K562 (cell line): ENCODE results near the gene CD52. TPM values are rescaled to one million over a fixed set of nuclear protein-coding genes. Genes with fewer than 3 reads are reported as not detected.

Source experiments
- ELK1 ChIP-seq: sonication (generic); formaldehyde crosslinking; IDR thresholded peaks from 2 replicates; pipeline ENCODE4 v1.8.1; 2022; ENCODE audit warnings: missing genetic modification reagents
- ETS1 ChIP-seq: conservative IDR thresholded peaks from 2 replicates; pipeline ENCODE4 v1.6.1; 2011; ENCODE audit warnings: low read depth, mild to moderate bottlenecking, low read length; ENCODE audit not compliant: control insufficient read depth
- EWSR1 ChIP-seq: fragments of 450-650 bp; IDR thresholded peaks from 2 replicates; pipeline ENCODE4 v1.6.1; 2018; ENCODE audit warnings: borderline replicate concordance, mild to moderate bottlenecking, low read depth, moderate library complexity; ENCODE audit not compliant: partially characterized antibody
- GATAD2B ChIP-seq: fragments of 450-650 bp; IDR thresholded peaks from 2 replicates; pipeline ENCODE4 v1.6.1; 2017; ENCODE audit warnings: mild to moderate bottlenecking, borderline replicate concordance
- HDGF ChIP-seq: fragments of 450-650 bp; IDR thresholded peaks from 2 replicates; pipeline ENCODE4 v1.6.1; 2016
- HIVEP1 ChIP-seq: fragments of 250-450 bp; sonication (Bioruptor Pico); IDR thresholded peaks from 2 replicates; pipeline ENCODE4 v1.4.0; 2020; ENCODE audit warnings: mild to moderate bottlenecking
- KLF13 ChIP-seq: fragments of 450-650 bp; IDR thresholded peaks from 2 replicates; pipeline ENCODE4 v1.6.1; 2016; ENCODE audit warnings: missing genetic modification characterization, low read depth, mild to moderate bottlenecking, missing compliant biosample characterization, moderate library complexity, borderline replicate concordance
- NELFE ChIP-seq: IDR thresholded peaks from 2 replicates; pipeline ENCODE4 v1.6.1; 2011; ENCODE audit warnings: mild to moderate bottlenecking; ENCODE audit not compliant: insufficient read depth, insufficient read length
- NONO ChIP-seq, 2 experiments: fragments of 200-400 bp in 1 of 2; fragments of 450-650 bp in 1 of 2; formaldehyde crosslinking in 1 of 2; IDR thresholded peaks; 2 replicates each; pipeline ENCODE4 v1.6.1; 2017; ENCODE audit warnings: low read depth in 2 of 2, mild to moderate bottlenecking in 2 of 2, moderate library complexity in 2 of 2, low read length in 1 of 2
- NR1H2 ChIP-seq: sonication (generic); formaldehyde crosslinking; IDR thresholded peaks from 2 replicates; pipeline ENCODE4 v1.4.0; 2020; ENCODE audit warnings: mild to moderate bottlenecking, missing genetic modification reagents
- SPI1 ChIP-seq: IDR thresholded peaks from 2 replicates; pipeline ENCODE4 v1.6.1; 2011; ENCODE audit warnings: low read depth, low read length, control low read depth, borderline replicate concordance
- STAT5A ChIP-seq: IDR thresholded peaks from 2 replicates; pipeline ENCODE4 v1.6.1; 2012; ENCODE audit warnings: low read length, inconsistent platforms, borderline replicate concordance
- ZNF174 ChIP-seq: fragments of 250-450 bp; sonication (Bioruptor Pico); IDR thresholded peaks from 2 replicates; pipeline ENCODE4 v1.4.0; 2020; ENCODE audit warnings: mild to moderate bottlenecking
- ZNF395 ChIP-seq: fragments of 200-800 bp; sonication (Bioruptor generic); IDR thresholded peaks from 2 replicates; pipeline ENCODE4 v1.6.1; 2017; ENCODE audit warnings: missing genetic modification characterization, missing compliant biosample characterization
- ZNF586 ChIP-seq: fragments of 450-650 bp; formaldehyde crosslinking; conservative IDR thresholded peaks from 2 replicates; pipeline ENCODE4 v1.4.0; 2020; ENCODE audit warnings: mild to moderate bottlenecking, moderate library complexity
- ZNF609 ChIP-seq: sonication (generic); formaldehyde crosslinking; IDR thresholded peaks from 2 replicates; pipeline ENCODE4 v1.8.1; 2023; ENCODE audit warnings: missing genetic modification reagents, mild to moderate bottlenecking, borderline replicate concordance
- ZNF780A ChIP-seq: fragments of 250-450 bp; sonication (Bioruptor Pico); IDR thresholded peaks from 2 replicates; pipeline ENCODE4 v1.5.0; 2021; ENCODE audit warnings: mild to moderate bottlenecking
- polyA plus RNA-seq, 8 experiments: library from polyadenylated mRNA; depleted of rRNA in 4 of 8; stranded (reverse) in 5 of 8; unstranded in 3 of 8; fragments of >200 nt; fragmentation: Nextera tagmentation in 2 of 8; fragmentation: Illumina TruSeq in 1 of 8; extraction: Ambion mirVana in 2 of 8; extraction: Trizol in 1 of 8; gene quantifications; 2 replicates each; pipeline versions ENCODE4 v1.2.1 to v1.2.3, GENCODE V29; 2011 to 2014; ENCODE audit warnings: inconsistent platforms in 1 of 8, missing spikeins in 1 of 8
- total RNA-seq, 7 experiments: library from RNA; depleted of rRNA in 6 of 7; stranded (reverse); fragments of >200 nt in 6 of 7; fragmentation: Illumina TruSeq in 2 of 7; extraction: Trizol in 2 of 7; gene quantifications; 2 replicates each; pipeline versions ENCODE4 v1.2.1 to v1.2.3, GENCODE V29; 2011 to 2021; ENCODE audit warnings: low replicate concordance in 1 of 7

Gene CD52
- total and polyA plus RNA-seq, 9 of the 15 experiments (the other 6 are each of a cell fraction or from before 2014, with no cell fraction given), result 34.9 to 488 (median 173) TPM

- TF ChIP-seq ZNF174 (CRISPR knock-in tag), result no peak
- TF ChIP-seq NONO (IDR thresholded peaks at IDR 0.05; ENCODE audit: low read depth in 2 of 2, low read length in 1 of 2), result peak in 1 of 2 experiments; percentile 56; a peak in 1 of 4 replicates
- TF ChIP-seq ETS1, result peak; percentile 94
- peak; percentile 79 for TF ChIP-seq ZNF609 (CRISPR knock-in tag)
- TF ChIP-seq ZNF586 (CRISPR knock-in tag), result no peak
- peak; percentile 96 for TF ChIP-seq ZNF395 (CRISPR knock-in tag)
- no peak for TF ChIP-seq ZNF780A (CRISPR knock-in tag)
- TF ChIP-seq NR1H2 (CRISPR knock-in tag), result no peak
- TF ChIP-seq EWSR1, result no peak
- no peak for TF ChIP-seq HIVEP1
- TF ChIP-seq GATAD2B, result no peak; the same call in 1 of the 2 replicates
- peak; percentile 93 for TF ChIP-seq STAT5A
- no peak for TF ChIP-seq HDGF
- TF ChIP-seq NELFE, result no peak
- no peak for TF ChIP-seq ELK1 (CRISPR knock-in tag)
- no peak for TF ChIP-seq KLF13 (tag)
- peak; percentile 84 for TF ChIP-seq SPI1
Measured at GRCh38 chr1:26287033-26287711, 30.6 kb upstream of the CD52 start (continued).
